ENCODE results near the gene TRIM8.
"Not testable (repeated sequence)": the region's sequence is repeated elsewhere in the genome, so short reads cannot be mapped to it uniquely, and the experiment has no call there.

The TRIM8 gene

DNA sequence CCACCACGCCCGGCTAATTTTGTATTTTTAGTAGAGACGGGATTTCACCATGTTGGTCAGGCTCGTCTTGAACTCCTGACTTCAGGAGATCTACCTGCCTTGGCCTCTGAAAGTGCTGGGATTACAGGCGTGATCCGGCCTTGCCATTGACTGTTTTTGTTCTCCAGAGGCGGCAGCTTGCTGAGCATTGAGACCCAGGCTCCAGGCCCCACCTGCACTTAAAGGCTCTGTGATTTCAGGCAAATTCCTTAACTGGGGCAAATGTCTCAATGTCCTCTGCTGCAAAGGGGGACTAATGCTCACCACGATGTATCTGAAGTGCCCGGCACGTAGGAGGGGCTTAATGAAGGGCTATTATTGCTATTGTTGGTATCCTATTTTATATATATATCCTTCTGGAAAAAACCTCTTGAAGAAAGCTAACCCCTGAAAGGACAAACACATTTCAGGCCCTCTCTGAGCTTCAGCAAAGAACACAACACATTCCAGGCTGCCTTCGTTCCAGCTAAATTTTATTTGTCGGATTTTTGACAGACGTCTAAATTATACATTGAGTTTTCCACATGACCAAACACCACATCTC lies 29.0 kb downstream of the TRIM8 start:
- no peak for DNase-seq

DNA sequence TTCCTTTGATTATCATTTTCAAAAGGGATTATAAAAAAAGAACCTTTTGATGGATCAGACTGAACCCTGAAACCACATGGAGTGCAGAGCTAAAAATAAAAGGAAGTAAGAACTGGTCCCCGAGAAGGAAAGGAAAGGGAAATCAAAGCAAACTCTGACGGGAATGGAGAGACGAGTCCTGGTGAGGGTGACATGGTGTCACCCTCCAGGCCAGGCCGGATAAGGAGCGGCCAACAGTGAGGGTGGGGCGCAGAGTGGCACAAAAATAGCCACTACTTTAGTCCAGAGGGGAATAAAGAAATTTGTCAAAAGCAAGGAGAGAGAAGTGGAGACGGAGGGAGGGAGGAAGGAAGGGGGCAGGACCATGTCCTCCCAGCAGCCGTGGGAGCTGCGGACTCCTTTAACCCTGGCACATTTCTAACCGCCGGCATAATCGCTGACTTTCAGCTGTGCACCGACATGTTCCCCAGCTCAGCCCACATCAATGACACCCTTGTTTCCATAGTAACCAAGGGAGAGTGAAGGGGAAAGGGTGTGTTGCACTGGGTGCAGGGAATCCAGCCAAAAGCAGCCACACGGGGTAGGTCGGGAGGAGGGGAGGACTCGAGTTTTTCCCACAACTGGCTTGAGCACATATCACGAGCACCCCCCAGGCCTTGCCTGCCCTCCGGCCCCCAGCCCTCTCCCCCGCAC lies 29.7 kb downstream of the TRIM8 start:
- DNase-seq: peak; percentile 55

DNA sequence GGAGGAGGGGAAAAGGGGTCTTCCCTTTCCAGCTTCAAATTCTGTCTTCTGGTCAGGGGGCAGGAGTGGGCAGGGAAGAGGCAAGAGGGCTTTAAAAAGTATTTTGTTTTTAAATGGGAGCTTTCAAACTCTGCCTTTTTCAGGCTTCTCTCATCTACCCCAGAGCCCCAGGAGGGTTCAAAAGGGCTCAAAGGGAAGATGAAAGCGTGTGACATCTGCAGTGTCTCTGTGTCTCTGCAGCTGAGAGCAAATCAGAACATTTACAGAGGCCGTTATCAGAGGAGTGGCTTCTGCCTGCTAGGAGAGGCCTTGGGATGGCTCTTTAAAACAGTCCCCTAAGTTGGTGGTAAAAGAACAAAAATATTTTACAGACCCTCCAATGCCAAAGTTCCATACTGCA lies 30.3 kb downstream of the TRIM8 start:
- no peak for DNase-seq

DNA sequence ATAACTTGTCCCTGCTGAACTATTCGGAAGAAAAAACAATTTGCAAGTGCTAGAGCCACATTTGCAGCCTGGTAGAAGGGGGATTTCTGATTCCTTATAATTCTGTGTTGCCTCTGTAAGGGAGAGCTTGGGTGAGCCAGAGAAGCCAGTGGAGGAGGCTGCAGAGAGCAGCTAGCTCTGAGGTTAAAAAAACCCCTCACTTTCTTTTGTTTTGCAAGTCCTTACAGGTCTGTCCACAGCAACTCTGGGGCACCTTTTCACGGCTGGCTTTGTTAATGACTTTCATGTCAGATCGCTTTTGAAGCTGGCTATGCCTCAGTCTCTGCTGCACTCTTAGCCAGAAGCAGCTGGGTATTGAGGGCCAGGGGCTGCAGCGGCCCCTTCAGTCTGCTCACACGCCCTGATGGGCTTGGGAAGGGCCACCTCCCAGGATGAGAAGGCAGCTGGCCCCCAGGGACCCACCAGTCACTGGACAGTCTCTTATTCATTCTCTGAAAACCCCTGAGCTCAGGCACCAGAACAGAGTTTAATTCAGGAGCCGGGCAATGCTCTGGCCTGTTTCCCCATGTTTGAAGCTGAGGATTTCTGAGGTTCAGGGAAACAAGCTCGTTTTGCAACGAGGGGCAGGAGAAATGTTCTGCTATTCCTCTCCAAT lies 30.9 kb downstream of the TRIM8 start:
- DNase-seq: no peak

DNA sequence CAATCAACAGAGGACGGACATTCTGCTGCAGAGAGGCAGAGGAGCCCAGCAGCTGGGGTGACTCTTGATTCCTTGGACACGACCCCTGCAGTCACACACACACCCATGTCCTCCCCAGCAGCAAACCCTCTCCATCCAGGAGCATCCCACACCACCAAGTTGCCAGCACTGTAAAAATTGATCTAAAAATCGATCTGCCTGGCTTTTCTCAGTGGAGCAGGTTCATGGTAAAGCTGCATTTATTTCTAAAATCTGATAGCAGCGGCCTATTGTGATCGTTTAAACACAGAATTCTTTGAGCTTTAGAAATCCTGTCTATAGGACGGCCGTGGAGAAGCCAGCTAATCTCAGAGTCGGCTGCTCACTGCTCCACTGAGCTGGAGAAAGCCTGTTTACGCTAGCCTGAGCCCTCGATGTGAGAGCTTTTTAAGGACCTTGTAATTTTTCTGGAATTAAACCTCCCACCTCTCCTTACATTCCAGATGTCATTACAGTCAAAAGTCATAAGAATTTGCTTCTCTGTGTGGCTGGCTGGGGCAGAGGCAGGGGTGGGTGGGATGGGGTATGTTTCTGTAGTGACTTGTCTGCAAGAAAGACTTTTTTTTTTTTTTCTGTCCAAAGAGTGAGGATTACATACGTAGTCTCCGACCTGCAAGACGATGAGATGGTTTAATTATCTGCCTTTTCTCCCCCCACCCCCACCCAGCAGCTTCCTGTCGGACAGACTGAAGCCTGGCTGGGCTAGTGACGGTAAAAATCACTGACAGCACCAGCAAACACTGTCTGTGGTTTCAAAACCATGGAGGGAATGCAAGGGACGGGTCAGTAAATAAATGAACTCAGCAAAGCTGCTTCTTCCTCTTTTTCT lies 31.6 kb downstream of the TRIM8 start:
- no peak for DNase-seq

DNA sequence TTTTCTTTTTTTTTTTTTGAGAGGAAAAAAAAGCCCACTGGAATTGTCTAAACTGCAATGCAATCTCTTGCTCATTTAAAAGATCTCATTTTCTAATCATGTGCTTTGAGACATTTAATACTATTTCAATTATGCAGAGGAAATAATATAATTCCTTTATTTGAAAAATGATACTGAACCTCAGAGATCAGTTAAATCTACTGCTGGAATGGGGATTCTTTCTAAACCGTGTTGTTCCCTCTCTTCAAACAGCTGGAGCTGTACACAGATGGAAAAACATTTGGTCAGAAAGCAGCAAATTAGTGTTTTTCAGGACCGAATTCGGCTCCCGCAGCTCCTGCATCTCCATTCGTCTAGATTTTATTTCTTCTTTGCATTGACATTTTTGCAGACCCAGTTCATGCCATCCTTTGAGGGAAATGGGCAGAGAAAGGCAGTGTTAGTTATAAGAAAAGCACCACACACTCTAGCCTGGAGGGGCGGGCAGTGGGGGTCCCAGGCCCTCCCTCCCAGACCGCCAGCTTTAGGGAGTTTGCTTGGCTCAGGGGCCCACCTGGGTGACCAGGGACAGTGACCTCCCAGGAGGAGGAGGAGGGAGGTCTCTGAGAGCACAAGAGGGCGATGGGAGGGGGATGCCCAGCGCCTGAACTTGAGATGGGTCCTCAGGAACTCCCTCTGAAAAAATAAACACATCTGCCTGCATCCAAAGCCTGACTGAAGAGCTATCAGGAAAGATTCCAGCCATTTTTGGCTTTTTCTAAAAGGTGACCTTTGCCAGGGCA lies 32.4 kb downstream of the TRIM8 start:
- DNase-seq: no peak

DNA sequence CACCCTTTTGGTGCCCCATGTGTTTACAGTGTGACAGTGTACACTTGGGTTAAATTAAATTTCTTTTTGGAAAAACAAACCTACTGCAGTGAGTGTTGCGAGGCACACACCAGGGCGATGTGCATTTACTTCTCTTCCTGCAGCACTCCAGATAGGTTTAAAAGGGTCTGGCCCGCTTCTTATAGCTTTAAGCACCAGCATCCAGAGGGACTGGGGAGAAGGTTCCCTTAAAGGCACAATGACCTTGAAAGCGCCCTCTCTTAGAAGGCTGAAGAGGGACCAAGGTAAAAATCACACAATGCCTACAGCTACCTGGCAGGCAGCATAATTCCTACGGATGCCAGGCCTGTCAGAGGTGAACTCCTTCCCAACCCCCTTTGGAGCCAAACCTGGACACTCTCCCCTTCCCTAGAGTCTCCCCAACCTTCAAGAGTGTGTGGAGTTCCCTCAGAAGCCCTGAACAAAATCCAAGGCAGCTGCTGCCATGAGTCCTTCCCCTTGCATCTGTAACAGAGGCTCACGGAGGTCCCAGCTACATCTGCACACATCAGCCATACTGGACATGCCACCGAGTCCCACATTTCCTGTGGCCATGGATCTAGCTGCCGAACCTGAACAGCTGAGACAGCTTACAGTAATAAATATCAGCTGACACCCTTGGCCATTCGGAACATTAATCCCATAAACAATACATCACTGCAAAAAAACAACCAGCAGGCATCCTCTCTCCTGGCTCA lies 33.2 kb downstream of the TRIM8 start:
- no peak for DNase-seq

DNA sequence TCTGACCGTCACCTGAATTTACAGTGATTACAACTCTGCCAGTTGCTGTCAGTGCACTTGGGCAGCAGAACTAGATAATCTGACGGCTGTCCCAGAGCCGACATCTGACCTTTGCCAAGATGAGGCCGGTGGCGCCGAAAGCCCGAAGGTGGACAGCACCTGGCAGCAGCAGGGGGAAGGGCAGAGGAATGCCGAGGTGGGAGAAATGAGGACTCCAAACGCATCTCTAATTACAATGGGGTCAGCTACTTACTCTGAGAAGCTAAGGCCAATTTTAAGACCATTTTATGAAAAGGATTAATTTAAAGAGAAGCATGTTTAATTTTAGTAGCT lies 33.8 kb downstream of the TRIM8 start:
- no peak for DNase-seq

DNA sequence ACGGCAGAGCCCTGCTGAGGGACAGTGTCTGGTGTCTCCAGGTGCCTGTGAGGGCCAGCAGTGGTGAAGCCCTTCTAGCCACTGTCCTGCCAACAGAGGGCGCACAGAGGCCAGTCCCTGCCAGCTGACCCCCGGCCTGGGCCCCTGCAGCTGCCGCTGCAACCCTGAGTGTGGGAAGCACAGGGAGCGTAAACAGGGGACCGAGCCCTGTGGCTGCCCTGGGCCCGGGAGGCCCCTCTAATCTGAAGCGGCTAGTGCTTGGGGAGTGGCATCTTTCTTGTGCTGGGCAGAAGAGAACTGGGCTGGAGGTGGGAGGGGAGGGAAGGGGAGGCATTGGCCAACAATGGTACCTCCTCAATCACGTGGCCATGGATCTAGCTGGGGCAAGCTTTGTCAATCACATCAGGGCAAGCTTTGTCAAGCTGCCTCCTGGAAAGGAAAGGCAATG lies 34.6 kb downstream of the TRIM8 start:
- DNase-seq: no peak

DNA sequence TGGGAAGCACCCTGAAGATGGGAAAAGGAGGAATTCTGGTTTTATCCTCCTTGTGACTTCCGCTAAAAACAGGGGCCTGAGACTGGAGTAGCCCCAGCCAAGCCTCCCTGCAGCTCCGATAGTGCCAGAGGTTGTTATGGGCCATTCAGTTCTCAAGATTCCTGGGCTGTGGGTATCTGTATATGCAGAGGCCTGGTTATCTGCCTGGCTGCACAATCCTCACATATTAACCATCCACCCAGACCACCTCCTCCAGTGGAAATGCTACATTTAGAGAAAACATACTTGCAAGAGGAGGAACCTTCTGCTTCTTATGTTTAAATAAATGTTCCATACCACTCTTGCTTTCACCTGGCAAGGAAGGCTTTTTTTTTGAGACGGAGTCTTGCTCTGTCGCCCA lies 35.3 kb downstream of the TRIM8 start:
- DNase-seq: no peak

DNA sequence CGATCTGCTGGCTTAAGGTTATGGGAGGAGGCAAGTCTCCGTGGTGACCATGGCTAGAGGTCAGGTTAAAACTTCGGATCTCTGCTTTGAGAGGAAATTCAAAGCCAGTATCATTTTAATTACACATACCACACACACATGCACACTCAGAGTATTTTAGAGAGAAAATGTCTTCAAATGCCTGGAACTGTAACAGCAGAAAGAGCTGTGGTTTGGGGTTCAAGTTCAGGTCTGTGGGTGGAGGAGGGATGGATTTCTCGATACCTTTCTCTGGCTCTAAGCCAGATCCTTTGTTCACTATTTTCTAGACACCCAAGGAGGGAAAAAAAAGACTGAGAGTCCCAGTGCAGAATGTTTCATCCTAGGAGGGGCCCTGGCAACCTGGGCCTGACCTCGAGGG lies 37.4 kb downstream of the TRIM8 start:
- DNase-seq: no peak

DNA sequence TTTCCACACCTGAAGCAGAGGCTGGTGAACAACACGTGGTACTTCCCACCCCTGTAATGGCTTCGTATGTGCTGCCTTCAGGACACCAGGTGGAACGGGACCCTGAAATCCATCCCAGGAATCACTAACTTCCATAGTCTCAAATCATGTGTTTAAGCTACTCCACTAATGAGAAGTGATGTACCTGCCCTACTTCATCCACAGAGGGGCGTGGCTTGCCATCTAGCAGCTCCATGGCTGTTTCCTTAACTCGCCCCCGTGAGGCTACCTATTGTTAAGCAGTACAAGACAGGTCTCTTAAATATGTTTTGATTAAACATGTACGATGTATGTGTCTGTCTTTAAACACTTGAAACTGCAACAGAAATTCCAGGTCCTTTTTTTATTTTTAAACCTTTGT lies 38.1 kb downstream of the TRIM8 start:
- no peak for DNase-seq

DNA sequence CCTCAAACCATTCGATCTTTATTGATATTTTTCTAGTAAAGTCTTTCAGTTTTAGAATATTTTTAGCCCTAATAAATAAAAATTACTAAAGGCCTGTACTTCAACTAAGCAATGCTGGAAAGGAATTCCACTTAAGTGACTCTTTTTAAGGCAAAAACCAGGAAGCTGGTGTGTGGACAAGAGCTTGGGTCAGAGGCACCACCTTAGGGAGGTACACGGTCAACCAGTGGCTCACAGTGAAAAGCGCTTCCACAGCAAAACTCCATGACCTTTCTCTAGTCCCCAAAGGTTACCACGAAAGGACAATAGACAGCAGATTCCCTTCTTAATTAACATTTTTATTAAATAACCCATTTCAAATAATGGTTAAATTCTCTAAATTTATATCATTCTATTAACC lies 38.7 kb downstream of the TRIM8 start:
- no peak for DNase-seq

DNA sequence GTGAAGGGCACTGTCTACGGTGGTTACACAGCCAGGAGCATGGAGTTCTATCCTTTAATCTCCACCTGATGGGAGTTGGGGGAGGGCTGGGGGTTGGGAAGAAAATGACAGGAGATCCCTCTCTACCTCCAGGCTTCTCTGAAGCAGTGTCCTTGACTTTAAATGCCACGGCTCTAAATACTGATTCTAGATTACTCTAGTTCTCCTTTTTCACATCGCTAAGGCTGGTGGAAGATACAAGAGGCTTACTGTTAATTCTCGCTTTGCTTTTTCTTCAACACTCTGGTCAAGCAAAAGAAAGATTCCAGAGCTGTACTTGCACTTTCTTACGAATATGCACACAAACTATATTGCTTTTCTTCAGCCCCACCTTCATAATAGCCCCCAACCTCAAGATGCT lies 39.5 kb downstream of the TRIM8 start:
- DNase-seq: no peak

DNA sequence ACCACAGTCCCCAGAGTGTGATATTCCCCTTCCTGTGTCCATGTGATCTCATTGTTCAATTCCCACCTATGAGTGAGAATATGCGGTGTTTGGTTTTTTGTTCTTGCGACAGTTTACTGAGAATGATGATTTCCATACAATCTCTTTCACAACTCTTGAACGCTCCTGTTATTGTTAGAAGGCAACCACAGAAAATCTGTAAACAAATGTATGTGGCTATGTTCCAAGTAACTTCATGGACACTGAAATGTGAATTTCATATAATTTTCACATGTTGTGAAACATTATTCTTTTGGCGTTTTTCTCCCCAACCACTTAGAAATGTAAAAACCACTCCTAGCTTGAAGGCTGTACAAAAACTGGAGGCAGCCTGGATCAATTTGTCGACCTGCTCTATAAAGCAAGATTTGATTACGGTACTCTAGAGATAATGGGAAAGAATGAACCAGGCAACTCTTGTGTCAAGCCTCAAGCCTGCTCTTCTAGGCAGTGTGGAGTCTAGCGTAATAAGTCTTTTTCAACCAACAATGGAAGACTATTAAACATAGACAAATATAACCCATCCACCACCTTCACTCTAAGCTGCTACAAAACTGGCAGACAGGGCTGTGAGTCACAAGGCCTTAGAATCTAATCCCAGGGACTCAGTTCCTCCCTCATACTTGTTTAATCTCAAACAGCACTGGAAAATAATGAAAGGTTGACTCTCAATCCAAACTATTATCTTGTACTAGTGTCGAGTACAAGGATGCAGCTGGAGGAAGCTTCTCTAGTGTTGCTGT lies 47.2 kb downstream of the TRIM8 start:
- no peak for DNase-seq

DNA sequence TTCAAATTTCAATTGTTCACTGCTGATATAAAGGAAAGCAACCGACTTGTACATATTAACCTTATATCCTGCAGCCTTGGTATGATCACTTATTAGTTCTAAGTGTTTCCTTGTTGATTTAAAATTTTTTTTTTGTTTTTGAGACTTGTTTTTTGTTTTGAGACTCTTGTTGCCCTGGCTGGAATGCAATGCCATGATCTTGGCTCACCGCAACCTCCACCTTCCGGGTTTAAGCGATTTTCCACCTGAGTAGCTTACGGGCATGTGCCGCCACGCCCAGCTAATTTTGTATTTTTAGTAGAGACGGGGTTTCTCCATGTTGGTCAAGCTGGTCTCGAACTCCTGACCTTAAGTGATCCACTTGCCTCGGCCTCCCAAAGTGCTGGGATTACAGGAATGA lies 51.1 kb downstream of the TRIM8 start:
- DNase-seq: not testable (repeated sequence)

DNA sequence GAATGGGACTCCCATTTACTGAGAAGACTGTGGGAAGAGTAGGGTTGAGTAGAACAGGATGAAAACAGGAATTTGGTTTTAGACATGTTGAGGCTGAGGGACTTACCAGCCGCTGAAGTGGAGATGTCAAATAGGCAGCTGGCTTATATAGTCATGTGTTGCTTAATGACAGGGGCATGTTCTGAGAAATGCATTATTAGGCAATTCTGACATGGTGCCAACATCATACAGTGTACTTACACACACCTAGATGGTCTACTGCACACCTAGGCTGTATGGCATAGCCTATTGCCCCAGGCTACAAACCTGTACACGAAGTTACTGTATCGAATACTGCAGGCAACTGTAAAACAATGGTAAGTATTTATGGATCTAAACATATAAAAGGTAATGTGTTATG lies 52.5 kb downstream of the TRIM8 start:
- DNase-seq: no peak

DNA sequence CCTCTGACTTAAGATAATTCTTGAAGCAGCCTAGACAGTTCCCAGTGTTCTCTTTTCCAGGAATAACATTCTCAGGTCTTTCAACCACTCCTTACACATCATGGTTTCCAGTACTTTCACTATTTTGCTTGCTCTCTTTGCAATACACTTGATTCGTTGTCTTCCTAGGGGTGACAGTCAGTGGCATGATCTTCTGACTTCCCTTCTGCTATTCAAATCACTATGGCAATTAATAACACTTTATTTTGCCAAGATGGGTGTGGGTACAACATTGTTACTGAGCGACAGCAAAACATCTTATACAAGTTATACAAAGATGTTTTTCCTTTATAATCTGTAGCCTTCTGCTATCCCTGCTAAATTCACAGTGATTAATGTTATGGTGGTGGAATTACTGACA lies 54.6 kb downstream of the TRIM8 start:
- DNase-seq: no peak

DNA sequence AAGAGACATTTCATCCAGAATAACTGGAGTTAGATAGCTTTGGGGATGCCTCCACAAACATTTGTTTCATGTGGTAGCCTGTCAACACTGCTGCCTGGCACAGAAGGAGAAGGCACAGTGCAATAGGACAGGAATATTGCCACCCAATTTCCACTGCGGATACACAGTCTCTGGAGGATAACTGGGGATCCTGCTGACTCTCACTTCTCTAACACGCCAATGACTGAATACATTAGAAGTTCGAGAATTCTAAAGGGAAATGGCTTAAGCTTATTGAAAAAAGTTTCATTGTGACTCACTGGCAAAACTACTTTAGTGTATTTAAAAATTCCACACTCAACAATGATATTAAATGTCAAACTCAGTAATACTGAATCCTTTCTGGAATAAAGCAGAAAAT lies 57.0 kb downstream of the TRIM8 start:
- DNase-seq: no peak

DNA sequence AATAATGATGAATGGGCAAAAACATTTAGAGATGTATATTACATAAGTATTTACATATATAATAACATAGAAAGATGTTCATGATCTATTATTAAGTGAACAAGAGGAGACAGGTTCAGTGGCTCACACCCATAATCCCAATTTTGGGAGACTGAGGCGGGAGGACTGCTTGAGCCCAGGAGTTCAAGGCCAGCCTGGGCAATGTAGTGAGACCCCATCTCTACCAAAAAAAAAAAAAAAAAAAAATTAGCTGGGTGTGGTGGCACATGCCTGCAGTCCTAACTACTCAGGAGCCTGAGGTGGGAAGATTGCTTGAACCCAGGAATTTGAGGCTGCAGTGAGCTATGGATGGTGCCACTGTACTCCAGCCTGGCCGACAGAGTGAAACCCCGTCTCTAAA lies 57.5 kb downstream of the TRIM8 start:
- no peak for DNase-seq

DNA sequence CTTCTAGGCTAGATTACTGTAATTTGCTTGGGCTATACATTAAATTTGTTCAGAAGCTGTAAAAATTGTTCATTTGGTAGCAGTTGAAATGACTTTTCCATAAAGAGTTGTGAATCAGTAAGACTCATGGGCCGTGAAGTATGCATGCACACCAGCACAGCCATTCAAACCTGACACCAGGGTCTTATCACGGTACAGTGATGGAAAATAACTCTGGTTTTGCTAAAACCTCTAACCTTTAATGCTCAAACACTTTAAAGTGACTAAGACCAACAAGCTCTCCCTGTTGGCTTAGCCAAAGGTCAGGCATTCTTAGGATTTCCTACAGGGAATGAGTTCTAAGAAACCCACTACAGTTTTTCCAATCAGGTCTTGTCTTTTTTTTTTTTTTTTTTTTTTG lies 58.5 kb downstream of the TRIM8 start:
- DNase-seq: no peak

All from activated CD4-positive, alpha-beta T cell treated with anti-CD3 and anti-CD28 coated beads for 1 hour (primary cell).